ENCODE measurements around the gene SLIT2. TPM values are rescaled to one million over a fixed set of nuclear protein-coding genes. Genes with fewer than 3 reads are reported as not detected.

Gene SLIT2
- total RNA-seq, 1 experiment from 2014 or later: 3.8 TPM

GRCh38 chr4:20254511-20255250, 3.0 kb downstream of the SLIT2 start:
- no peak overlapping the region for H3K4me3 Mint-ChIP-seq (ENCODE audit: low read depth, unreplicated experiment)
- no peaks in the 10 kb centered on the region for H3K4me1 Mint-ChIP-seq (ENCODE audit: low read depth, unreplicated experiment)
- peaks cover 23% of the 10 kb centered on the region for H3K36me3 Mint-ChIP-seq (ENCODE audit: insufficient read depth, unreplicated experiment)
- no peak for DNase-seq
- no TSS peak for BruUV-seq (replicated peaks)
- H3K27me3 Mint-ChIP-seq (ENCODE audit: unreplicated experiment): no peaks in the 10 kb centered on the region
- no peak overlapping the region for H3K27ac Mint-ChIP-seq (ENCODE audit: unreplicated experiment)
- TF ChIP-seq CTCF (IDR thresholded peaks at IDR 0.05; ENCODE audit: unreplicated experiment): no peak
- intact Hi-C loops (cut with micrococcal nuclease; ENCODE audit: unreplicated experiment): no loop called here
- CTCF ChIA-PET: no interaction called here
- H3K9me3 Mint-ChIP-seq (ENCODE audit: low read depth, unreplicated experiment): no peaks in the 10 kb centered on the region

GRCh38 chr4:20255251-20255586, 3.5 kb downstream of the SLIT2 start:
- Mint-ChIP-seq H3K9me3 (ENCODE audit: low read depth, unreplicated experiment) (no peaks in the 10 kb centered on the region), H3K36me3 (ENCODE audit: insufficient read depth, unreplicated experiment) (peaks cover 23% of the 10 kb centered on the region), H3K27ac (ENCODE audit: unreplicated experiment) (no peak overlapping the region), H3K27me3 (ENCODE audit: unreplicated experiment) (no peaks in the 10 kb centered on the region), H3K4me1 (ENCODE audit: low read depth, unreplicated experiment) (no peaks in the 10 kb centered on the region), H3K4me3 (ENCODE audit: low read depth, unreplicated experiment) (no peak overlapping the region)
- TF ChIP-seq CTCF (IDR thresholded peaks at IDR 0.05; ENCODE audit: unreplicated experiment): no peak
- DNase-seq: no peak
- intact Hi-C loops (cut with micrococcal nuclease; ENCODE audit: unreplicated experiment): no loop called here
- BruUV-seq (replicated peaks): no TSS peak
- CTCF ChIA-PET: no interaction called here

GRCh38 chr4:20255823-20256222, 4.1 kb downstream of the SLIT2 start:
- DNase-seq: no peak
- BruUV-seq (replicated peaks): no TSS peak
- intact Hi-C loops (cut with micrococcal nuclease; ENCODE audit: unreplicated experiment): no loop called here
- Mint-ChIP-seq H3K4me1 (ENCODE audit: low read depth, unreplicated experiment) (no peaks in the 10 kb centered on the region), H3K27me3 (ENCODE audit: unreplicated experiment) (no peaks in the 10 kb centered on the region), H3K36me3 (ENCODE audit: insufficient read depth, unreplicated experiment) (peaks cover 22% of the 10 kb centered on the region), H3K4me3 (ENCODE audit: low read depth, unreplicated experiment) (no peak overlapping the region), H3K9me3 (ENCODE audit: low read depth, unreplicated experiment) (no peaks in the 10 kb centered on the region), H3K27ac (ENCODE audit: unreplicated experiment) (no peak overlapping the region)
- CTCF ChIA-PET: no interaction called here
- TF ChIP-seq CTCF (IDR thresholded peaks at IDR 0.05; ENCODE audit: unreplicated experiment): no peak

GRCh38 chr4:20256381-20256881, 4.7 kb downstream of the SLIT2 start:
- CTCF ChIA-PET: no interaction called here
- intact Hi-C loops (cut with micrococcal nuclease; ENCODE audit: unreplicated experiment): no loop called here
- Mint-ChIP-seq H3K27me3 (ENCODE audit: unreplicated experiment) (no peaks in the 10 kb centered on the region), H3K4me1 (ENCODE audit: low read depth, unreplicated experiment) (no peaks in the 10 kb centered on the region), H3K27ac (ENCODE audit: unreplicated experiment) (no peak overlapping the region), H3K36me3 (ENCODE audit: insufficient read depth, unreplicated experiment) (peaks cover 16% of the 10 kb centered on the region), H3K4me3 (ENCODE audit: low read depth, unreplicated experiment) (no peak overlapping the region), H3K9me3 (ENCODE audit: low read depth, unreplicated experiment) (no peaks in the 10 kb centered on the region)
- DNase-seq: no peak
- TF ChIP-seq CTCF (IDR thresholded peaks at IDR 0.05; ENCODE audit: unreplicated experiment): no peak
- BruUV-seq (replicated peaks): no TSS peak

Data from Calu3 (cell line).